Measurements from ENCODE around the gene PYROXD2.

PYROXD2 gene

DNA sequence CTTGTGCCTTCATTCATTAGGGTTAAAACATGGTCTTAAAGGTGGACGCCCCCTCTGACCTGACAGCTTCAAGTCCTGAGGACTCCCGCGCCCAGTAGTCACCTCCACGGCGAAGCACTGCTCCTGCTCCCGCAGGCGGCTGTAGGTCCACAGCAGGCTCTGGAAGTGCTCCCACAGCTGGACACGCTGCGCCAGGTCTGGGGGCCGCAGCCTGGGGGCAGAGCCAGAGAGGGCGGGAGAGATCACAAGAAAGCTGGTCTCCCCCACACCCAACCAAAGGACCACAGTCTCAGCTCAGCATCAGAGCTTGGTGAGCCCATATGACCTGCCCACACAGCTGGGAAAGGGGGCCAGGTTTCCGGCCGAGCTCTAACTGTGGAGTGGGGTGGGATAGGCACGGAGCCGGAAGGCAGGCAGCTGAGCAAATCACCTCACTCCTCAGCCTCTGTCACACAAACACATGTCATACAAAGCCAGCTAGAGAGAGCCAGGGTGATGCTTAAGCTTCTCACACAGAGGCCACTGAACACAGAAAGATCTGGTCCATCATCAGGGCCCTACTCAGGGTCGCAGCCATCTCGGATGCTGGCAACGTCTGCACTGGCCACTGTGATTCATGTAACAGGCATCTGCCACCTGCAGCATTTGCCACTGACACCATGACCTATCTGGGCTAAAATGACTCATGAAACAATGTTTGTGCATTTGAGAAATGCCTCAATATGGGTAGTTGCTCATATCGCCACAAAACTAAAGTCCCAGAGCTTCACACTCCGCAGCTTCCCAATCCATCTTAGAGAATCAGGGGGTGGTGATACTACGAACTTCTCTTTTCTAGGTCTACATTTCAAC is 19.1 kb upstream of the PYROXD2 start:
- no peak for DNase-seq (ENCODE audit: low spot score)

GRCh38 chr10:98433371-98433770 is 18.4 kb upstream of the PYROXD2 start:
- DNase-seq (ENCODE audit: low spot score): no peak

- no peak for DNase-seq (ENCODE audit: low spot score)
Observed at GRCh38 chr10:98432330-98432729, 17.3 kb upstream of the PYROXD2 start.

DNA sequence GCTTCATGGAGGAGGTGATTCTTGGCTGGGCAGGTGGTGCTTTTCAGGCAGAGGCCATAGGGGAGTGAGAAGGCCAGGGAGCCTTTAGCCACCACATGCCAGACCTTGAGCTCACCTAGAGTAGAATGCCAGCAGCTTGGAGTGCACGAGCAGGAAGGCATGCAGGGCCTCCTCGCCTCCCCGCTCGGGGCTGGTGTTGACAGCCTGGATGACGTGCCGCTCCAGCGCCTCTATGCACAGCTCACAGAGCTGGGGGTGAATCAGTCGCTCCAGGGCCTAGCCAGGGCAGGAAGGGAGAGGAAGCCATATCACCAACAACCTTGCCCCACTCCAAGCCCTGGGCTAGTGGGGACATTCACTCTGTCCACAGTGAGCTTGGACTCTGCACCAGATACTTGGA is 16.0 kb upstream of the PYROXD2 start:
- DNase-seq (ENCODE audit: low spot score): no peak

GRCh38 chr10:98430427-98430826 is 15.4 kb upstream of the PYROXD2 start:
- no peak for DNase-seq (ENCODE audit: low spot score)

GRCh38 chr10:98429320-98430072 is 14.5 kb upstream of the PYROXD2 start:
- DNase-seq (ENCODE audit: low spot score): no peak

GRCh38 chr10:98427011-98427515 is 12.1 kb upstream of the PYROXD2 start:
- no peak for DNase-seq (ENCODE audit: low spot score)

- DNase-seq (ENCODE audit: low spot score): peak; percentile 27
Observed at GRCh38 chr10:98425511-98426352, 10.8 kb upstream of the PYROXD2 start.

DNA sequence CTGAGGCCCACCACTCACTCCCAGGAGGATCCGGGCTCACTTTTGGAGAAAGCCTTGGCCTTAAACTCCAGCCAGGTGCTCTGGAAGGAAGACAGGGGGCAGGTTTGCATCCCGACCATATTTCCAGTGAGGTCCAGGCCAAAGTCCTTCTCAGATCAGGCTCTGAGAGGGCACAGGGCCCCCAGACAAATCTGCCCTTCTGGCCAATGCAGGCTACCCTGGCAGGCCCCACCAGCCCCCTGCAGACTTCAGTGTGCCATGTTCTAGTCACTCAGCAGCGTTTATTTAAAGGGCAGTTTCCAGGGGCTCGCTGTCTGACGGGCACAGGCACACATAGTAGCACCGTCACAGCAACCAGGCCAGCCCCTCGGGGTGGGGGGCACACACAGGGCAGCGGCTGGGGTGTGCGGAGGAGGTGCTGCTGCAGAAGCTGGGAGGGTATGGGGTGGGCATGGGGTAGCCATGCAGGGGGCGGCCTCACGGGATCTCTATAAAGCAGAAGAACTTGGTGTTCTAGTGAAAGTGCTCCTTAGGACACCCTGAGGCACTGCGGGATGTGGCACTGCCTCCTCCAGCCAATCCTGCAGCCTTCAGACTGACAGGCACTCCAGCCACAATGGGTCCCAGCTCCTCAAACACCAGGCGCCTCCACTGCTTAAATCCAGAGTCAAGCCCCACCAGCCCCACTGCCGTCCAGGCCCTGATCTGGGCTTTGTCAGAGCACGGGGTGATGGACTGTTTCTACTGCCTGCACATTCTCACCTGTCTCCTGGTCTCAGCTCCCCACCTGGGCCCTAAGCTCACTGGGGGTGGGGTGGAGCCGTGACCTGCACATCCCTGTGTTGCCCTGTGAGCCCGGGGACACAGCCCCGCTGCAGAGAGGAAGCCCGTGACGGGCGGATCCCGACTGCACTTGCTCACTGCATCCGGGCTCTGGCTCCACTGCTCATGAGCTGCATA is 9.6 kb upstream of the PYROXD2 start:
- no peak for DNase-seq (ENCODE audit: low spot score)

DNA sequence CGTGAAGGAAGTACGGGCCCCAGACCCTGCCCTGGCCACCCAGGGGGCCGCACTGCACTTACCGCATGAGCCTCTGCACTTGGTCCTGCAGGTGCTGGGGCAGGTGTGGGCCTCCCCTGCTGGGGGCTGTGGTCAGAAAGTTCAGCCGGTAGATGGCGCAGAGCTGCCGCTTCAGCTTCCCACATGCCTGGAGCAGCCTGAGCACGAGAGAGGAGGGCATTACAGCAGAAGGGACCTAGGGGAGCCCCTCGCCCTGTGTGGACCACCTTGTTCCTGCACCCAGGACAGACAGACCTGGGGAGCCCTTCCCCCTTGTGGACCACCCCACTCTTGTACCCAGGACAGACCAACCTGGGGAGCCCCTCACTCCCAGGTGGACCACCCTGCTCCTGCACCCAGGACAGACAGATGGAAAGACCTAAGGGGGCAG is 8.7 kb upstream of the PYROXD2 start:
- no peak for DNase-seq (ENCODE audit: low spot score)

- no peak for DNase-seq (ENCODE audit: low spot score)
Observed at GRCh38 chr10:98422182-98422581, 7.2 kb upstream of the PYROXD2 start.

DNA sequence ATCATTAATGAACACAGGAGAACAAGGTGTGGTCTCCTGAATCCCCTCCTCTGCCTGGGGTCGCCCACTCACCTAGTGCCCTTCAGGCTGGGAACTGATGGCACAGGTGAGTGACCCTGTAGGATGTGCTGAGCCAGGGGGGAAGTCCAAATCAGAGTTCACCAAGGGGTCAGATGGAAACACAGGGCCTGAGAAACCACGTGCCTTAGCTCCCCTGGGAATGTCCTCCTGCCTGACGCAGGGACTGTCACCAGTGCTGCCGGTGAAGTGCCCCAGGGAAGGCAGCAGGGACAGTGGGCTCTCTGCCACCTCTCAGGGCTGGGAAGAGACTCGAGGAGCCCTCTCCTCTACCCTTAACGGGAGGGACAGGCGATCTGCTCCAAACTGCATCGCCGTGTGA is 5.8 kb upstream of the PYROXD2 start:
- no peak for DNase-seq (ENCODE audit: low spot score)

DNA sequence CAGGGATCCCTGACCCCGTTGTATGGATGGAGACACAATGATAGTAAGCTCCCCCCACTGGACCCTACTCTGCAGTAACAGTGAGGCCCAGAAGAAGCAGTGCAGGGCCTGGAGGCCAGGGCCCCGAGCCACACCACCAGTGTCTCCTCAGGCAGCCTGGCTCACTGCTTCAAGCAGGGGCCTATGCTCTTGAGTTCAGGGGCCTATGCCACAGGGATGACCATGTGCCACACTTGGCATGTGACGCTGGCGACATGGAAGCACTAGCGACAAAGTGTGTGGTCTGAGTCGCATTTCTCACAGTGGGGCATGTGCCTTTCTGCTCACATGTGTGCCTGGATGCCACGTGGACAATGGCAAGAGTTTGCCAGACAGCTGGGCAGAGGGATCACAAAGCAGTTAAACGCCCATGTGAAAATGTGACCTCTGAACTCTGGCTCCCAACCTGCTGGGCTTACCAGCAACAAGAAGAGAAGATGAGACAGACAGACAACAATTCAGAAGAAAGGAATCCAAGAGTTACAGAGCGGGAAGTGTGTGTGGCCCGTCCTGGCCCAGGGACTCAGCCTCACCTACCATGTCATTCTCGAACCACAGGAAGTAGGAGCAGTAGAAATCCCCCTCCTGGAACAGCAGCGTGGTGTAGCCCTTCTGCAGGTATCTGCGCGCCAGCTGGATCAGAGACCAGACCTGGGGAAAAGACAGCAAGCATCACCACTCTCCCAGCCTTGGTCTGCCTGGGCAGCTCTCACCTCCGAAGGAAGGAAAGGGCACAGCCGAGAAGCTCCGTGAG is 4.7 kb upstream of the PYROXD2 start:
- DNase-seq (ENCODE audit: low spot score): no peak

GRCh38 chr10:98418665-98419468 is 3.9 kb upstream of the PYROXD2 start:
- no peak for DNase-seq (ENCODE audit: low spot score)

DNA sequence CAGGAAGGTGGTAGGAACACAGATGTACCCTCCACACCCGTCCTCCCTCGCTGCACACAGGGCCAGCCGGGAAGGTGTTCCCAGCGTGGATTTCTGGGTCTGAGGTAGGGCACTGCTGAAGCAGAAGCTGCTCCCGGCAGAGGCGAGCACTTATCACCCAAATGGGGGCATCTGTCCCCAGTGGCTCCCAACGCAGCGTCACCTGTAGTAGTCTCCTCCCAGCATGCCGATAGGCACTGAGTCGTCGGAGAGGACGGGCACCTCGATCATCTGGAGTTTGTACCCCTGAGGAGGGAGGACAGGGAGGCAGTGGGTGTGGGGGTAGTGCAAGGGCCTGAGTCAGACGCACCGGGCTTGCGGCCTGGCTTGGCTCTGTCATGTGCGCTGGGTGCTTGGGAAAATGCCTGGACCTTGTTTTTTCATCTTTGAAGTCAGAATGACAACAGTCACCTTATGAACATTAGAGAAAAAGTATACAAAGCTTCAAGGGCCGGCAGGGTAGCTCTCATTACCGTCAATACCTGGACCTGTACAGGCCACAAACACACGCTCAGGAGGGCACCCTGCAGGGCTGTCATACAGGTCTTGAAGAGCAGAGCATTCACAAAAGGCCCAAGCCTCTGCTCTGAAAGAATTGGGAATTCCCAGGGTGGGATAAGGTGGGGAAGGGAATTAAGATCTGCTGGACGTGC is 3.1 kb upstream of the PYROXD2 start:
- DNase-seq (ENCODE audit: low spot score): no peak

DNA sequence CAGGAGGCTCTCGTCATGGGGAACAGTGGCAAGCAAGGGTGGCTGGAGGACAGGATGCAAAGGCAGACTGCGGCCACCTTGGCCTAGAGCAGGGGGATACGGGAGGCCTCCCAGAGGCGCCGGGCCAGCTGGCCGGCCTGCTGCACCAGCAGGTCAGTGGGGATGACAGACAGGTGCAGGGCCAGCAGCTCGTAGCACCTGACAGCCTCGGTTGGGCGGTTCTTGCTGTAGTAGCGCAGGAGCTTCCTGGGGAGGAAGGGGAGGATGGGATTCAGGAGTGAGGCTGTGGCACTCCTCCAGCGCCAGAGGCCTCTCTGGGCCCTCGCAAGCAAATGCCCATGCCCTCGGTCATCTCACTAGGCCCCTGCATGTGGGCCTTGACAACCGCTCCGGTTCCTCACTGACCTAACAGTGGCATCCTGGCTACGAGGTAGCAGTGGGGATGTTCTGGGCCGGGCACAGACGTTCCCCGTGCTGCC is 2.5 kb upstream of the PYROXD2 start:
- no peak for DNase-seq (ENCODE audit: low spot score)

GRCh38 chr10:98416606-98417388 is 1.8 kb upstream of the PYROXD2 start:
- DNase-seq (ENCODE audit: low spot score): no peak

DNA sequence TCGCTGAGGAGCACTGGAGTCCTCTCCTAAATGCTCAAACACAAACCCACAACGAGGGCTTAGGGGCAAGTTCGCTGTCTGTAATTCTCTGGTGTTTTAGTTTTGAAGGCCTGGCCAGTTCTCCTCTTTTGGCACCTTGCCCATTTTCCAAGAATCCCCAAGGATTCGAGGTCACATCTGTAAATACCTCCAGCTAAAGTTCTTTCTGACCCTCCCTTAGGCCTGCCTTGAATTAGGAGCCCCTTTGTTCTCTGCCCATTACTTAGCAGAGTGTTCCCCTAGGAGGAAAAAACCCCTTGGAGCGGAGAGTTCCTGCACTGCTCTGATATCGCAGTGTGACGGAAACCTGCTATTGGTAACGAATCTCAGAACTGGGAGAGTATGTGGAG is 743 bp upstream of the PYROXD2 start:
- DNase-seq (ENCODE audit: low spot score): no peak
